OCI-LY3 (cell line): Measurements from ENCODE around the gene CCR1.

Experiments used
- EZH2phosphoT487 ChIP-seq: fragments of 200-600 bp; shearing (Covaris generic); IDR thresholded peaks from 2 replicates; pipeline ENCODE4 v1.6.1; 2018; ENCODE audit warnings: antibody characterized with exemption, mixed run types, low read depth
- TF ChIP-seq, protein P1 (sequence below): fragments of 200-600, 300-600 bp; sonication (generic); IDR thresholded peaks from 2 replicates; pipeline ENCODE4 v1.5.1; 2014; ENCODE audit warnings: antibody characterized with exemption, low read length, low read depth

DNA sequence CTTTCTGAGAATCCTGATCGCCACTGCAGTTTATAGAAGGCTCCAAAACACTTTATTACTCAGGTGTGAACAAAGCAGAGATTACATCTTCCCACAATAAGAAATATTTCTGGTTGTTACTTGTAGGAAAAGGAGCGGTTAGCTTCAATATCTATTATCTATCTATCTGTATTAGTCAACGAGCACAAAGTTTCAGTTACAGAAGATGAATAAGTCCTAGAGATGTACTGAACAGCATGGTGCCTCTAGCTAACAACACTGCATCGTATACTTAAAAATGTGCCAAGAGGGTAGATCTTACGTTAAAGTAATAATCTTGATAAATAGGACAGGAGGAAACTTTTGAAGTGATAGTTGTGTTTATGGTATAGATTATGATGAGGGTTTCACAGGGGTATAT is 23.2 kb upstream of the CCR1 start:
- TF ChIP-seq, protein P1, sequence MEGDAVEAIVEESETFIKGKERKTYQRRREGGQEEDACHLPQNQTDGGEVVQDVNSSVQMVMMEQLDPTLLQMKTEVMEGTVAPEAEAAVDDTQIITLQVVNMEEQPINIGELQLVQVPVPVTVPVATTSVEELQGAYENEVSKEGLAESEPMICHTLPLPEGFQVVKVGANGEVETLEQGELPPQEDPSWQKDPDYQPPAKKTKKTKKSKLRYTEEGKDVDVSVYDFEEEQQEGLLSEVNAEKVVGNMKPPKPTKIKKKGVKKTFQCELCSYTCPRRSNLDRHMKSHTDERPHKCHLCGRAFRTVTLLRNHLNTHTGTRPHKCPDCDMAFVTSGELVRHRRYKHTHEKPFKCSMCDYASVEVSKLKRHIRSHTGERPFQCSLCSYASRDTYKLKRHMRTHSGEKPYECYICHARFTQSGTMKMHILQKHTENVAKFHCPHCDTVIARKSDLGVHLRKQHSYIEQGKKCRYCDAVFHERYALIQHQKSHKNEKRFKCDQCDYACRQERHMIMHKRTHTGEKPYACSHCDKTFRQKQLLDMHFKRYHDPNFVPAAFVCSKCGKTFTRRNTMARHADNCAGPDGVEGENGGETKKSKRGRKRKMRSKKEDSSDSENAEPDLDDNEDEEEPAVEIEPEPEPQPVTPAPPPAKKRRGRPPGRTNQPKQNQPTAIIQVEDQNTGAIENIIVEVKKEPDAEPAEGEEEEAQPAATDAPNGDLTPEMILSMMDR: no peak
- TF ChIP-seq EZH2phosphoT487: no peak
